HG03342 (cell line): ENCODE measurements around the gene STUM.

ENCODE experiments used
- ATAC-seq: cut with Tn5 transposase; IDR thresholded peaks from one replicate; pipeline ENCODE4 v1.9.1; 2021; ENCODE audit warnings: mild to moderate bottlenecking, moderate library complexity; ENCODE audit not compliant: unreplicated experiment

Gene STUM

DNA sequence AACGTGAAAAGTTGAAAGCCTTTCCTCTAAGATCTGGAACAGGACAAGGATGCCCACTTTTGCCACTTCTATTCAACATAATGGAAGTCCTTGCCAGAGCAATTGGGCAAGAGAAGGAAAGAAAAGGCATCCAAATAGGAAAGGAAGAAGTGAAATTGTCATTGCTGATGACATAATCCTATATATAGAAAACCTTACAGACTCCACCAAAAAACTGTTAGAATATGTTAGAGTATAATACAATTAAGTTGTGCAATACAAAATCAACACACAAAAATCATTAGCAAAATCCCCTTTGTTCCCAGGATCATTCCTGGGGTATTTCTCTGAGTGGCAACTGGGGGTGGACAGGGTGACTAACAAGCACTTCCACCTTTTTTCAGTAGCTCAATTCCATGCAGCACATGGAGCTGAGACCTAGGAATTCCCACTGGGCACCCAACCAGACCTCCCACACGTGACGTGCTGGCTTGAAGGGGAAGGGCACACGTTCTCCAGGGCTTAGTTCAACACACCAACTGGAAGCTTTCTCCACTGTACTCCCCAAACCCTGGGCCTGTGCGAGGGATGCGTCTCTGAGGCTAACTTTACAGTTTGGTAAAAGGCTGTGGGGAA lies 9.6 kb downstream of the STUM start:
- no peak for ATAC-seq

GRCh38 chr1:226560243-226560642 lies 11.7 kb downstream of the STUM start:
- no peak for ATAC-seq

GRCh38 chr1:226562989-226563388 lies 14.4 kb downstream of the STUM start:
- ATAC-seq, result no peak

DNA sequence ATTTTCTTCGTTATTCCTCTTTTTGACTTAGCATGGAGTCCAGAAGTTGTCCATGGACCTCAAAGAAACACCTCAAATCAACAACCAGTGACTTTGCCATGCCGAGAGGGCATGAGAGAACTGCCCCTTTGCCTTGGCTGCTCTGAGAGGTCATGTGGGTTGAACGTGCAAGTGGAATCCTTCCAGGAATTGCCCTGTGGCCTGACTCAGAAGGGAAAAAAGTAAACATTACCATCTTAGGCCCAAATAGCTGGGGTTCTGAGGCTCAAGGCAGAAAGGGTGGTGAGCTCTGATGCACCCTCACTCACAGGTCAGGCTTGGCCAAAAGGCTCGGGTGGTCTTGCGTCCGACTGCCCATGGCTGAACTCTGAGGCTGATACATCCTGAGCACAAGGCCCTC lies 15.1 kb downstream of the STUM start:
- no peak for ATAC-seq

GRCh38 chr1:226565476-226565875 lies 16.9 kb downstream of the STUM start:
- no peak for ATAC-seq

DNA sequence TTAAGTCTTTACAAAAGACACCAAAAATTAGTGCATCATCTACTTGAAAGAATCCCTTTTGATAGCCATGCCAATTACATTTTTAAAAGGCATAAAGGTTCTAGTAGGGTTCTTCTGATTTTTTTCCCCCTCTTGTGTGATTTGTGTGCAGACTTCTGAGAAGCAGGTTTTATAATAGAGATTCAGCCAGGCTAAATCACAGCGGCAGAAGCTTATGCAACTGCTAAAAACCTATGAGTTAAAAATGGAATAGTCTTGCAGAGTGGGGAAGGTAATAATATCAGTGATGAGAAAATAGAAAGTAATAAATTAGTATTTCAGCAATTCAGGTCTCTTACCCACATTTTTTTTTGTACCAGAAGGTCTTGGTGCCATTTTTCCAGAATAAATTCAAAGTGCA lies 17.7 kb downstream of the STUM start:
- ATAC-seq, result no peak

DNA sequence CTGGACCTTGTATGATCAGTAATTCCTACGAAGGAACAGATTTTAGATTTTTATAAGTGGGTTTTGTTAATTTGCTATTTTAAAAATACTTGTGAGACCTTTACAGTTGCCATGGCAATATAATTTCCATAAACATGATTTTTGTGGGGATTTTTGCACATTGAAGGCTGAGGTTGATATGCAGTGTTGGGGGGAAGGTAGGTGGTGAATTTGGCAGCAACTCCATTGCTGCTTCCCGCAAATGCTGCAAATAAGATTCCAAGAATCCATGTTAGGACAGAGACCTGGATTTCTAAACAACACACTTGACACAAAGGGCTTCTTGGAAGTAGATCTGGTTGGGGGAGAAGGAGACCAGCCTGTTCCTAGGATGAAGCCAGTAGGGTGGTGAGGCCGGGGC lies 18.2 kb downstream of the STUM start:
- ATAC-seq, result no peak

- ATAC-seq, result no peak
Measured at GRCh38 chr1:226568077-226568831, 19.7 kb downstream of the STUM start.

DNA sequence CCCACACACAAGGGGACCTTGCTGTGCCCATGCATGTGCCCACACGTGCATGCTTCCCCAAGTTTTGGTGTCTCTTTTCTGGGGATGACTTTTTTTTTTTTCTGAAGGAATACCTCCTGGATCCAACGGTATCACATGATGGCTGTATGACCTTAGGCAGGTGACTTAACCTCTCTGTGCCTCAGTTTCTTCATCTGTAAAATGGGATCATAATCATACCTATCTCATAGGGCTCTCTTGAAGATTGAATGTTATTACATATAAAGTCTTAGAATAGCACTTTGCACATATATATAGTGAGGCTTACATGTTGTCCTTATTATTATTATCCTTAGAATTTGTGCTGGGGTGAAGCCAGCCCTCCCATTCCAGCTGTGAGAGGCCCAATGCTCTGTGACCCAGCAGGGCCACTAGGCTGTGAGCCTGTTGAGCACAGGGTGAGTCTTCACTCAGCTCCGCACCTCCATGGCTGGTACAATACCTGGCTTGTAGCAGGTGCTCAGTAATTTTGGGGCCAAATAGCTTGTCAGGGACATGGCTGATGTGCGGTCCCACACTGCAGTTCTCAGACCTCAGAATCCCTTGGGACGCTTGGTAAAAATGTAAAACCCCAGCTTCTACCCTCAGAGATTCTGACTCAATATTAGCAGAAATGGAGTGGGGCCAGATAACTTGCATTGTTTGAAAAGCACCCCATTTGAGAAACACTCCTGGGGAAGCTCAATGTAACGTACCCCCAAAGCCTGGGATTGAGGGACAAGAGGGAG lies 20.6 kb downstream of the STUM start:
- no peak for ATAC-seq

- ATAC-seq, result no peak
Measured at GRCh38 chr1:226569879-226570547, 21.4 kb downstream of the STUM start.

- ATAC-seq, result no peak
Measured at GRCh38 chr1:226571893-226572292, 23.3 kb downstream of the STUM start.

GRCh38 chr1:226572325-226572726 lies 23.8 kb downstream of the STUM start:
- ATAC-seq, result no peak

DNA sequence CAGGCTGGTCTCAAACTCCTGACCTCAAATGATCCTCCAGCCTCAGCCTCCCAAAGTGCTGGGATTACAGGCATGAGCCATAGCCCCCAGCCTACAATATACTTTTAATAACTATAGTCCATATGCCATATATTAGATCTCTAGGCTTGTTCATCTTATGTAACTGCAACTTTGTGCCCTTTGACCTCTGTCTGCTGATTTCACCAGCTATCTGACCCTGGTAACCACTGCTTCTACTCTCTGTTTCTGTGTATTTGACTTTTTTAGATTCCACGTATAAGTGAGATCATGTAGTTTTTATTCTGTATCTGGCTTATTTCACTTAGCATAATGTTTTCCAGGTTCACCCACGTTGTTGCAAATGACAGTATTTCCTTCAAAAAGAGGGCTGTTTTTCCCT lies 25.5 kb downstream of the STUM start:
- no peak for ATAC-seq

DNA sequence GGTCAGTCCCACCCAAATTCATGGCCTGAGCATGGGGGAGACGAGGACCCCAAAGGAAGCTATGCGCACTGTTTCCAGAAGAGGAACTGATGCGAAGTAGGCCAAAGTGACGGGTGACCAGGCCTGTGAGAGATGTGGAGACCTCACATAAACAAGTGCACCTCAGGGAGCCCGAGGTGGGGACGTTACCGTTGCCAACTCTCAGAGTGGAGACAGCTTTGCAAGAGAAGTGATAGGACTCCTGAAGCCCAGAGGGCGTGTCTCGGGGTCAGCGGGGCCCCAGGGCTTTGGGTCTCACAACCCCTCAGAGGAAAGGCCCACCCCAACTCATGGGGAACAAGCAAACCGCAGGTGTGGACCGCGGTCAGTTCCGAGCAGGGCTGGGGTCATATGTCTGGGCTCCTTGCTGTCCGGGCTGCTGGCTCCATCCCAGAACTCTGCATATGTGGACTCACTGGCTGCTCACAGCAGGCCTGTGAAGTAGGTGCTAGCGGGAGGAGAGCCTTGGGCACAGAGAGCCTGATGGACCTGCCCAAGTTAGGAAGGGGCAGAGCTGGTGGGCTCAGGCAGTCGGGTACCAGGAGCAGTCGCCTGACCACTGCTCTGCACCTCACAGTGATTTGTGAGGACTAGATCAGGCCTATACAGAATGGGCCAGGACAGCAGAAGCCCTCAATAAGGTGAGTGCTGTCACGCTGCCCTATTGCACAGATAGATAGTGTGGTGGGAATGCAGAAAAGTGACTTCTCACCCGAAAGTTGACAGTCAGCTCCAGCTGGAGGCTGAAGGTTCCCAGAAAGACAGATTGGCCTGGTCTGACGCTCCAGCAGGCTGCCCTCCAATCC lies 26.2 kb downstream of the STUM start:
- ATAC-seq, result no peak

- ATAC-seq, result no peak
Measured at GRCh38 chr1:226575436-226575720, 26.8 kb downstream of the STUM start.

- no peak for ATAC-seq
Measured at GRCh38 chr1:226575739-226576378, 27.3 kb downstream of the STUM start.

DNA sequence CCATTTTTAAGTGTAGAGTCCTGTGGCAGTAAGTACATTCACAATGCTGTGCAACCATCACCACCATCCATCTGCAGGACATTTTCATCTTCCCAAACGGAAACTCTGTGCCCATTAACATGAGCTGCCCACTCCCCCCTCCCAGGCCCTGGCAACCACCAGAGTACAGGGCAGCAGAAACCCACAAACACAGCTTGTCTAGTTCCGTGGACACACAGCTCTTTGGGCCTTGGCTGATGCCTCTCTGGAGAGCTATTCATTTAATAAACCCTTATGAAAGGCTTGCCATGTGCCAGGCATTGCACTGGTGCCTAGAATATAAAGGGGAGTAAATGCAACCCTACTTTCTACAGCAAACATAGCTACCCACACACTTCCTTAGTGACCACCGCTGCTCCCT lies 28.0 kb downstream of the STUM start:
- ATAC-seq, result no peak

DNA sequence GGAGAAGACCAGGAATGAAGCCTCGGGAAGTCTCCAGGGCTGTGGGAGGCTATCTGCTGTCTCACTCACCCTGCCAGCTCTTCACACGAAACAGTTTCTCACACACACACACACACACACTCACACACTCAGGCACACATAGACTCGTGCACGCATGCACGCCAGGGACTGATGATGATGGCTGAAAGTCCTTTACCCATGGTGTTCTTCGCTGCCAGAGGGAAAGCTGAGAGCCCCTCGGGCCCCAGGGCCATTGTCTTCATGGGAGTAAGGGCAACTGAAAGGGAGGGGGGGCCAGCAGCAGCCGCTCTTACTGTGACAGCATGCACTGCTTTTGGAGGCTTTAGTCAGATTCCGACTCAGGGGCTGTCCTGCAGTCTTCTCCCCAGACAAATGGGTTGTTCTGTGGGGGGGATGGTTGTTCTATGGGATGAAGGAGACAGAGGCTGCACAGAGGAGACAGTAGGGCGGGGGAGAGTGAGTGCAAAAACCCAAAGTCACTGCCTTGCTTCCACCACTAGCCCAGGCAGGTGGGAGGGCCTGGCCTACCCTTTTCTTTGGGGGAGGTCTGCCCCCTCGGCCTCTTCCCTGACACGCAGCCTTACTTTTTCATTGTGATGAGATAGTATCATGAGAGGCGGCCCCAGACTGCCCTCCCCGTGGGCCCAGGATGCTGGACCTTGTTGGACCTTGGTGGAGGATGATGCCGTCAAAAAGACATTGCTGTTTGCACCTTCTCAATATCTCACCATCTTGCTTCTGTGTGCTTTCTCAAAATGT lies 29.0 kb downstream of the STUM start:
- ATAC-seq, result no peak

DNA sequence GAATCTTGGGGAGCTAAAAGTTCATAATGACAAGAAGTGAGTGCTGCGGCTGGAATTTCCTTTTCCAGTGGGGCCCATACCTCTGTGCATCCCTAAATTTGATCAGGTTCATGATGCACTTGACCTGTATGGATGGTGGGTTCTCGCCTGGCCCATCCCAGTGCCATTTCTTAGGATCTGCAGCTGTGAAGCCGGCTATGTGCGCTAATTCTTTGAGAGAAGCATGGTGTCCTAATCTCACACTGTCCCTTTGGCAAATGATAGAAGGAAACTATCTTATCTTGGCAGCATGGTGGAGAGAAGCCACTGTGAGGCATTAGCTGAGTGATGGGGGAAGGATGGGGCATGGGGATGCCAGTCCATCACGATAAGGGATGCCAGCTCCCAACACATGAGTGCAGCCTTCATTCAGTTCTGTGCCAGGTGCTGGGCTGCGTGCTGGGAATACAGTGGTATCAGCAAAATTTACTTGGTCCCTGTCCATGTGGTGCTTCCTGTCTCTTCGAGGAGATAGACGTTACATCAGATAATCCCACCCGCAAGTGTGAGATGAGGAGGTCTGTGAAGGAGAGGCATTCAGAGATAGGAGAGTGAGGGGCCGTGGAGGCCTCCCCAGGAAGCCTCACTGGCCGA lies 30.5 kb downstream of the STUM start:
- no peak for ATAC-seq
